OCI-M2 (cell line): ENCODE data around the gene HACD2.

ENCODE experiments used
- DNase-seq: peaks from one replicate; lab custom pipeline; 2025; ENCODE audit not compliant: unreplicated experiment; lab: John Stamatoyannopoulos, UW

HACD2 gene

DNA sequence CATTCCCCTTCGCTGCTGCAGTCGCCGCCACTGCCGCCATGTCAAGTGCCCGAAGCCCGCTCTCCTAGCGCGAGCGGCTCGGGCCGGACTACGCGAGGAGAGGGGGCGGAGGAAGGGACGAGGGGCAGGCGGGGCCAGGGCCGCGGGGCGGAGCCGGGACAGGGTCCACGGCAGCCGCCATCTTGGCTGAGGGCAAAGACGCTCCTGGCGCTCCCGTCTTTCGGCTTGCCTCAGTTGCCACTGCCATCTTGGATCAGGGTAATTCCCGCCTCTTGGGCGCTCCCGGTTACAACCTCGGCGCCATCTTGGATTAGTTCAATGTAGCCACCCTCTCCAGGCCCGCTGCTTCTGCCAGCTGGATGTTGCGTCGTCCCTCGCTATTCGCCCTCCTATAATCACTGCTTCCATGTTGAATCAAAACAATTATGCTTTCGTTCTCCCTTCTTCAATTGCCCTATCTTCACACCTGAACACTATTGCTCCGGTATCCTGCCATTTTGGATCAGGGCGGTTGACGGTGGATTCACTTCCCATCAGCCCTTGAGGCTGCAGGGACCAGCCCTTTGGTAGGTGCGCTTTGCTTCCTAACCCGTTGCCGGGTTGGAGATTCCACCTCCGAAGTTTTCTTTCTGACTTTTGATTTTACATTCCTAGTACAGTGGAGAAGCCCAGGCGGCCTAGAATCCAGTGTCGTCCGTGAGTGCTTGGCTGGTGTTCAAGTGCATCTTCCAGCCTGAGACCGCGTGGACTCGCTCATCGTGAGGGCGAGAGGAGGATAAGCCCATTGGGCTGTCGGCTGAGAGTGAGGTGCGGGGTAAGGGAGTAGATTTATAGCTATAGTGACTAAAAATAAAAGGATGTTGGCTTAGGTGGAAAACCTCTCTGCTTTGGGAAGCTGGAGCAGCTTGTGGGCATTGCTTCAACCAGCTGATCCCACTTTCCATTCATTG, at the start of gene HACD2:
HACD2 (minus strand) TSS at position 66 of the 950 bp plus-strand sequence; CDS start at position 40, 26 bp downstream.
- peak; percentile 86 for DNase-seq

GRCh38 chr3:123634149-123635051, 49.5 kb upstream of the HACD2 start:
- no peak for DNase-seq

DNA sequence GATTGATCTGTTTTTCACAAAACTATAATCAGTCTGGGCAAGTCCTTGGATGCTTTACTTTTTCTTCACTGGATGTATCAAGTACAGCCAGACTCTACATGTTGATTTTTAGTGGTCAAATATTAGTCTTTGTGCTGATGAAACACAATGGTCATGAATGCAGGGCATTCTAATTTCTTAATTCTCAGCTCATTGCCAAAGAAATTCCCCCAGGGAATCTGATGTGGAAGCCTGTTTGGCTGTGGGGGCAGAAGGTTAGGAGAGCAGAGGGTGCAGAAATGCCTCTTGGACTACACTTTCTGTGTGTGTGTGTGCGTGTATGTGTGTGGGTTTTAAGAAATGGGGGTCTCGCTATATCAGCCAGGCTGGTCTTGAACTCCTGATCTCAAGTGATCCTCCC, 48.7 kb upstream of the HACD2 start:
- no peak for DNase-seq

GRCh38 chr3:123632161-123632655, 47.4 kb upstream of the HACD2 start:
- DNase-seq = no peak

DNA sequence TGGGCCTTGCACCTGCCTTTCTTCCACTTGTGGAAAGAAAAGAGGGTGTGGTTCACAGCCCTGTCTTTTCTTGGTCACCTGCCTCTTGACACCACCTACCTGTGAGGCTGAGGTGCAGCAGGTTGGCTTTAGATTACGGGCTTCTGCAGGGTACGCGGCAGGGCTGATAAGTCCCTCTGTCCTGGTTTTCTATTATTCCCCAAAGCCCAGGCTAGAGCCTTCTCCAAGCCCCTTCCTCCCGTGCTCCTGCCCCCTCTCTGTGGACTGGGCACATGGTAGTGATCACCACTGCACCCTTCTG, 44.8 kb upstream of the HACD2 start:
- DNase-seq = no peak

DNA sequence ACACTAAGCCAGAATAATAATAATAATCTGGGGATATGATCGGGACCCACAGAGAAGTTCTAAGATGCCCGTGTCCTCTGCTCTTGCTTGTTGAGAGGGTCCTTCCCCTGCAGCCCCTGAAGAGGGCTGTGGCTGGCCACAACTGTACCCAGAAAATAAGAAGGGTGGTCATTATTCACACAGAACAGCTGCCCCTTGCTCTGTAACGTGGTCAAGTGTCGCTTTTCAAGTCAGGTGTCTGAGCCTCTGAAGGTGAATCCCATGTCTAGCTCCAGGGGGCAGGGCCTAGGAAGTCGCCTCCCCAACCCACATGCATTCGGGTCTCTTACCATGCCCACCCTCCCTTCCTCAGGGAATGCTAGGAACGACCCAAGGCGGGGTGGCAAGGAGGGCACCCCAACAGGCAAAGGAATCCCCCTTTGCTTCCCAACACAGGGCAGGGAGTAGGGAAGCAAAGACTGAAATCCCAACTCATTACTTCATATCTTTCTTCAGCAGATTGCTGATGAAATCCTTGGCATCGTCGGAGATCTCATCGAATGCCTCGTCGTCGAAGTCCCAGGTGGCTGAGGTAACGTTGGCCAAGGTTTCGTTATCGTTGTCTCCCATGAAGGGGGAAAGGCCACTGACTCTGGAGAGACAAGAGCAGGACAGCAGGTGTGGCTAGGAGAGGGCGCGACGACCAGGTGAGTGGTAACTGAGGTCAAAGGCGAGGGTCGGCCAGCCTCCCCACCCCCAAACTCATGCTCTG, 44.3 kb upstream of the HACD2 start:
- no peak for DNase-seq

- DNase-seq = no peak
Measured at GRCh38 chr3:123627673-123628670, 43.1 kb upstream of the HACD2 start.

- DNase-seq = no peak
Measured at GRCh38 chr3:123626881-123627280, 42.0 kb upstream of the HACD2 start.

GRCh38 chr3:123624302-123624701, 39.4 kb upstream of the HACD2 start:
- DNase-seq = no peak

DNA sequence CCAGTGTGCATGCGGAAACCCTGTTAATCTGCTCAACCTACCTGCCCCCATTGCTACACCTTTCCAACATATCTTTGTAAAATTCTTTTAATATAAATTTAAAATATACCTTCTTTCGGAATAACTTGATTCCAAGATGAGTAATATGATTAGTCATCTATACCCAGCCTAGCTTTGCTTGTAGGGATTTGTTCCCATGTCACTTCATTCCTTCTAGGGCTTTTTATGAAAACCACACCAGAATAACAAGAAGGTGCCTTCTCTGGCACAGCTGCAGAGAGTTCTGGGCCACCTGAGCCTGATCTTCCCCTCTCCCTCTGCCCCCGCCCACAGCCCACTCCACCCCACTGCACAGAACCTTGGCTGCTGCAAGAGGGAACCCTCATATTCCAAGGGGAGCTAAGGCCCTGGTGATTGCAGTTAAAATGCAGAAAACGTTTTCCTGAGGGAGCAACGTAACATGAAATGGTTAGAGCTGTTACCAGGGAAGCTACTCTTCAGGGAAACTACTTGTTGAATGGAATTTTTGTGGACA, 38.6 kb upstream of the HACD2 start:
- DNase-seq = no peak

GRCh38 chr3:123622766-123623165, 37.9 kb upstream of the HACD2 start:
- DNase-seq = no peak

DNA sequence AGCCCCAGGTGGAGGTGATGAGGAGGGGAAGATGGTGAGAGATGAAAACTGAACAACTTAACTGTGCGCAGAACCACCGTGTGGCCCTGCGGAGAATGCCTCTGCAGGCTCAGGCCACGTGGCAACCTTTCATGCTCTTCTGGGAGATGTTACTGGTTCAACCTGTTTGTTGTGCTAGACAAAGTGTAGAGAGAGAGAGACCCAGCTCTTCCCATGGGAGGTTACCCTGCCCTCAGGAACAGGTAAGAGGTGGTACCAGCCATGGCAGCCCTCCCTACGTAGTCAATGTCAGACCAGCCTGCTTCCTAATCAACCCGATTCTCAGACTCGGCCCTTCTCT, 37.0 kb upstream of the HACD2 start:
- no peak for DNase-seq

DNA sequence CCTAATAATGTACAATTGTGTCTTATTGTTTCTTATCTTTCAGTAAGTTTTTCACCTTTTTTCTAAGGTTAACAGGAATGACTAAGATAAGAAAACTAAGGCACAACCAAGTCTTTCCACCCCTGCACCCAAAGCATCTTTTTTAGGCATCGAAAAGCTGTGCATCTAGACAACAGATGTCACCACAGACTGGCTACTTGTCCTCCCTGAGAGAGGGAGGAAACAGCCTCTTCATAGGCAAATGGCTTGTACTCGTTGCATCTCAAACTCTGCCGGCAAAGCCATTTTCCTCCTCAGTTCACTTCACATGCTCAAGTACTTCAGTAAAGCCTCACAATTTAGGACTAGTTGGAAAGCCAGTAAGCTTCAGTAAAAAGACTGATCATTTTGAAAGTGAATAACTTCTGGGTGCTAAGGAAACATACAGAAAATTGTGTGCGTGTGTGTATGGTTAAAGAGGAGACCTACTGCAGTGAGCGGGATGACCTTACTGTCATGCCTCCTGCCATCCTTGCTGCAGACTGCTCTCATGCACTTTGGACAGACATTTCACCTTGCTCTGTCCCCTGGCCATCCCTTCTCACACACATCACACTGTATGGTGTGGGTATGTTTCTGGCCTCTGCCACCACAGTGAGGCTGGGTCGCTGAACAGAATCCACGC, 36.5 kb upstream of the HACD2 start:
- DNase-seq = no peak

DNA sequence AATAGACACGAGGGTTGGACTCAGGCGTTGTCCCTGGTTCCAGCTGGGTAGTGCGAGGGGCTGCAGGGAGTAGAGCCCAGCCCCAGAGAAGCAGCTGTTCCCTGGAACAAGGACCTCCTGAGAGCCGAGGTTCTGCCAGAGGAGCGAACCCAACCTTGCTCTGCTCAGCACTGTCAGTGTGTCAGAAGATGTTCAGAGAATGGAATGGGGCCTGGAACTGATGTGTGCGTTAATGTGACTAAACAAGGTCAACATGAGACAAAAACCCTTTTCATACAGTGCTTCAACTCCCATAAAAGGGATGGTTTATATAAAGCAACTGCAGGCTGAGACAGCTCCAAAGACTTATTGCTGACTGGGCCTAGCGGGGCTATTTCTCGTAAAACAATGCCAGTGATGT, 35.5 kb upstream of the HACD2 start:
- DNase-seq = no peak

- DNase-seq = no peak
Measured at GRCh38 chr3:123618768-123619484, 34.1 kb upstream of the HACD2 start.

GRCh38 chr3:123618076-123618708, 33.3 kb upstream of the HACD2 start:
- no peak for DNase-seq

- no peak for DNase-seq
Measured at GRCh38 chr3:123616593-123616992, 31.7 kb upstream of the HACD2 start.

- no peak for DNase-seq
Measured at GRCh38 chr3:123613543-123613942, 28.7 kb upstream of the HACD2 start.
